ENCODE measurements around the gene TCF4. TPM values are rescaled to one million over a fixed set of nuclear protein-coding genes. Genes with fewer than 3 reads are reported as not detected.

Gene TCF4
- polyA plus RNA-seq, 1 donor (not counting 4 experiments of a cell fraction or from before 2014, with no cell fraction given): 9.7 TPM

DNA sequence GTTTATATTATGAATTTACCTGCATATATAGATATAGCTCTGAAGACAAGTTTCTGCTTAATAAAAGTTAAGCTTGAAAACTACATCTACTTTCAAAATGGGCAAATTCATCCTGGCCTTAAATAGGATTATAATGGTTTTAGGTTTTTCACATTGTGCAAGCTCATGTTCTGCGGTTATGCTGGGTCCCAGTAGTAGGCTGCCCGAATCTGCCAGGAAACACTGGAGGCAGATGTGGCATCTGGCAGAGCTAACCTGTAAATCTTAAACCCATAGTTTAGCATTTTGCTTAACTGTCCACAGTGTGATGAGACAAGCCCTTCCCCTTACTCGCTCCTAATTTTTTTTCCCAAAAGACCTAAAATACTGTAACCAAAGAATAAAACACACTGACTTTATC is 234.2 kb downstream of the TCF4 start:
- H3K4me1 ChIP-seq (ENCODE audit: control insufficient read depth, extremely low read depth, insufficient read depth, low read length): no peaks in the 10 kb centered on the region
- TF ChIP-seq EZH2 (IDR thresholded peaks at IDR 0.05; ENCODE audit: low read length): no peak
- TF ChIP-seq, protein P1, sequence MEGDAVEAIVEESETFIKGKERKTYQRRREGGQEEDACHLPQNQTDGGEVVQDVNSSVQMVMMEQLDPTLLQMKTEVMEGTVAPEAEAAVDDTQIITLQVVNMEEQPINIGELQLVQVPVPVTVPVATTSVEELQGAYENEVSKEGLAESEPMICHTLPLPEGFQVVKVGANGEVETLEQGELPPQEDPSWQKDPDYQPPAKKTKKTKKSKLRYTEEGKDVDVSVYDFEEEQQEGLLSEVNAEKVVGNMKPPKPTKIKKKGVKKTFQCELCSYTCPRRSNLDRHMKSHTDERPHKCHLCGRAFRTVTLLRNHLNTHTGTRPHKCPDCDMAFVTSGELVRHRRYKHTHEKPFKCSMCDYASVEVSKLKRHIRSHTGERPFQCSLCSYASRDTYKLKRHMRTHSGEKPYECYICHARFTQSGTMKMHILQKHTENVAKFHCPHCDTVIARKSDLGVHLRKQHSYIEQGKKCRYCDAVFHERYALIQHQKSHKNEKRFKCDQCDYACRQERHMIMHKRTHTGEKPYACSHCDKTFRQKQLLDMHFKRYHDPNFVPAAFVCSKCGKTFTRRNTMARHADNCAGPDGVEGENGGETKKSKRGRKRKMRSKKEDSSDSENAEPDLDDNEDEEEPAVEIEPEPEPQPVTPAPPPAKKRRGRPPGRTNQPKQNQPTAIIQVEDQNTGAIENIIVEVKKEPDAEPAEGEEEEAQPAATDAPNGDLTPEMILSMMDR (optimal IDR thresholded peaks at IDR 0.05 in 1 of 3, IDR thresholded peaks at IDR 0.05 in 1 of 3, conservative IDR thresholded peaks at IDR 0.05 in 1 of 3; ENCODE audit: extremely low read depth in 1 of 3, insufficient read depth in 2 of 3, low read length in 3 of 3): no peak
- H3K27me3 ChIP-seq (ENCODE audit: control insufficient read depth, extremely low read depth, insufficient read depth, low read length): no peaks in the 10 kb centered on the region
- H2AFZ ChIP-seq (ENCODE audit: control insufficient read depth, low read length): no peak overlapping the region
- no peak overlapping the region for H3K4me2 ChIP-seq (ENCODE audit: control insufficient read depth, extremely low read depth, insufficient read depth, low read depth, low read length)
- no peak for FAIRE-seq
- H3K4me3 ChIP-seq (ENCODE audit: control insufficient read depth in 2 of 3, extremely low read depth in 1 of 3, insufficient read depth in 2 of 3, low read depth in 1 of 3, low read length in 3 of 3): no peak overlapping the region
- no peaks in the 10 kb centered on the region for H3K36me3 ChIP-seq (ENCODE audit: control insufficient read depth in 2 of 2, extremely low read depth in 1 of 2, insufficient read depth in 2 of 2, low read length in 2 of 2)
- dilution Hi-C loops (cut with MboI; ENCODE audit: extremely low pct_ligation_motif_present, low sequenced_read_pairs): no loop called here
- no peaks in the 10 kb centered on the region for H3K9me3 ChIP-seq (ENCODE audit: control insufficient read depth, low read depth, low read length)
- no peak overlapping the region for H3K27ac ChIP-seq (ENCODE audit: control insufficient read depth, insufficient read depth, low read length)
- H4K20me1 ChIP-seq (ENCODE audit: control insufficient read depth, extremely low read depth, insufficient read depth, low read length): no peaks in the 10 kb centered on the region
- no peak overlapping the region for H3K9ac ChIP-seq (ENCODE audit: control insufficient read depth, extremely low read depth, insufficient read depth, low read length)
- no peaks in the 10 kb centered on the region for H3K9me1 ChIP-seq (ENCODE audit: control insufficient read depth, extremely low read depth, insufficient read depth, low read length)
- no peaks in the 10 kb centered on the region for H3K79me2 ChIP-seq (ENCODE audit: control insufficient read depth, insufficient read depth, low read length)
- DNase-seq (ENCODE audit: low read depth, low spot score): no peak

DNA sequence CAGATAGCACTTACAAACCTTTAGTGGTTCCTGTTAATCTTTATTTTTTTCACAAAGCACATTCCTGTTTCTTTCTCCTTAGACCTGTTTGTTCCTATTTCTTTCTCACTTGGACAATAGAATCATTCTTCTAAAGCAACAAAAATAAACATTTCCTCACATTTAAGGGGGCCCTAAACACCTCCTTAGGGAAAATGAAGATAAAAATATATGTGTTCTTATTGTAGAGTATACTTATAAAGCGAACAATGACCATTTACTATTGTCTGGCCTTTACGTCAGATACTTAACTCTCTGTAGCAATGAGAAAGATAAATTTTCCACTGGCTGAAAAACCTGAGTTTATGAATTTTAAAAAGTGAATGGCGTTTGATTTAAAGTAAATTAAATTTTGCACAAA is 234.6 kb downstream of the TCF4 start:
- no peaks in the 10 kb centered on the region for H4K20me1 ChIP-seq (ENCODE audit: control insufficient read depth, extremely low read depth, insufficient read depth, low read length)
- H2AFZ ChIP-seq (ENCODE audit: control insufficient read depth, low read length): no peak overlapping the region
- H3K9ac ChIP-seq (ENCODE audit: control insufficient read depth, extremely low read depth, insufficient read depth, low read length): no peak overlapping the region
- TF ChIP-seq, protein P1 (optimal IDR thresholded peaks at IDR 0.05 in 1 of 3, IDR thresholded peaks at IDR 0.05 in 1 of 3, conservative IDR thresholded peaks at IDR 0.05 in 1 of 3; ENCODE audit: extremely low read depth in 1 of 3, insufficient read depth in 2 of 3, low read length in 3 of 3): no peak
- TF ChIP-seq EZH2 (IDR thresholded peaks at IDR 0.05; ENCODE audit: low read length): no peak
- H3K4me2 ChIP-seq (ENCODE audit: control insufficient read depth, extremely low read depth, insufficient read depth, low read depth, low read length): no peak overlapping the region
- no peaks in the 10 kb centered on the region for H3K4me1 ChIP-seq (ENCODE audit: control insufficient read depth, extremely low read depth, insufficient read depth, low read length)
- no peak for DNase-seq (ENCODE audit: low read depth, low spot score)
- H3K9me1 ChIP-seq (ENCODE audit: control insufficient read depth, extremely low read depth, insufficient read depth, low read length): no peaks in the 10 kb centered on the region
- no peaks in the 10 kb centered on the region for H3K27me3 ChIP-seq (ENCODE audit: control insufficient read depth, extremely low read depth, insufficient read depth, low read length)
- dilution Hi-C loops (cut with MboI; ENCODE audit: extremely low pct_ligation_motif_present, low sequenced_read_pairs): no loop called here
- H3K36me3 ChIP-seq (ENCODE audit: control insufficient read depth in 2 of 2, extremely low read depth in 1 of 2, insufficient read depth in 2 of 2, low read length in 2 of 2): no peaks in the 10 kb centered on the region
- H3K27ac ChIP-seq (ENCODE audit: control insufficient read depth, insufficient read depth, low read length): no peak overlapping the region
- no peak for FAIRE-seq
- H3K4me3 ChIP-seq (ENCODE audit: control insufficient read depth in 2 of 3, extremely low read depth in 1 of 3, insufficient read depth in 2 of 3, low read depth in 1 of 3, low read length in 3 of 3): no peak overlapping the region
- no peaks in the 10 kb centered on the region for H3K9me3 ChIP-seq (ENCODE audit: control insufficient read depth, low read depth, low read length)
- no peaks in the 10 kb centered on the region for H3K79me2 ChIP-seq (ENCODE audit: control insufficient read depth, insufficient read depth, low read length)

Measured in keratinocyte (primary cell).